HepG2 (cell line): ENCODE data around the gene SYT8. TPM values are rescaled to one million over a fixed set of nuclear protein-coding genes. Genes with fewer than 3 reads are reported as not detected.

ENCODE experiments used
- BRD4 ChIP-seq: sonication (generic); formaldehyde crosslinking; IDR thresholded peaks from 2 replicates; pipeline ENCODE4 v1.4.0; 2020; ENCODE audit warnings: missing genetic modification reagents
- DZIP1 ChIP-seq: sonication (generic); formaldehyde crosslinking; IDR thresholded peaks from 2 replicates; pipeline ENCODE4 v1.5.0; 2020; ENCODE audit warnings: mild to moderate bottlenecking, missing genetic modification reagents
- GZF1 ChIP-seq: sonication (generic); formaldehyde crosslinking; IDR thresholded peaks from 2 replicates; pipeline ENCODE4 v1.5.1; 2020; ENCODE audit warnings: mild to moderate bottlenecking, missing genetic modification reagents
- HIC2 ChIP-seq: sonication (generic); formaldehyde crosslinking; IDR thresholded peaks from 2 replicates; pipeline ENCODE4 v1.9.0; 2022; ENCODE audit warnings: low read depth, missing genetic modification reagents
- MAF1 ChIP-seq: sonication (generic); formaldehyde crosslinking; IDR thresholded peaks from 2 replicates; pipeline ENCODE4 v1.5.0; 2020; ENCODE audit warnings: missing genetic modification reagents, borderline replicate concordance
- MAFF ChIP-seq: IDR thresholded peaks from 2 replicates; pipeline ENCODE4 v1.6.1; 2011; ENCODE audit warnings: low read depth, low read length, improper control_type of control experiment
- MTF2 ChIP-seq: sonication (generic); formaldehyde crosslinking; IDR thresholded peaks from 2 replicates; pipeline ENCODE4 v1.5.0; 2020; ENCODE audit warnings: missing genetic modification reagents, borderline replicate concordance
- NCOA1 ChIP-seq: sonication (generic); formaldehyde crosslinking; IDR thresholded peaks from 2 replicates; pipeline ENCODE4 v1.9.0; 2021; ENCODE audit warnings: missing genetic modification reagents
- NONO ChIP-seq, 2 experiments: fragments of 450-650 bp in 1 of 2; sonication (generic) in 1 of 2; formaldehyde crosslinking in 1 of 2; IDR thresholded peaks in 1 of 2; conservative IDR thresholded peaks in 1 of 2; 2 replicates each; pipeline versions ENCODE4 v1.6.1 to v1.8.0; 2017 to 2022; ENCODE audit warnings: mild to moderate bottlenecking in 1 of 2, missing genetic modification reagents in 1 of 2, moderate library complexity in 1 of 2
- ZC3H4 ChIP-seq: sonication (generic); formaldehyde crosslinking; IDR thresholded peaks from 2 replicates; pipeline ENCODE4 v1.4.0; 2020; ENCODE audit warnings: missing genetic modification reagents, borderline replicate concordance
- ZFAT ChIP-seq: sonication (generic); formaldehyde crosslinking; conservative IDR thresholded peaks from 2 replicates; pipeline ENCODE4 v1.8.1; 2023; ENCODE audit warnings: missing genetic modification reagents, inconsistent platforms
- ZFX ChIP-seq: sonication (generic); formaldehyde crosslinking; IDR thresholded peaks from 2 replicates; pipeline ENCODE4 v1.4.0; 2020; ENCODE audit warnings: mild to moderate bottlenecking, low read depth, missing genetic modification reagents, moderate library complexity
- ZNF510 ChIP-seq: sonication (generic); formaldehyde crosslinking; IDR thresholded peaks from 2 replicates; pipeline ENCODE4 v1.4.0; 2020; ENCODE audit warnings: low read depth, mild to moderate bottlenecking, missing genetic modification reagents
- ZNF609 ChIP-seq: sonication (generic); formaldehyde crosslinking; IDR thresholded peaks from 2 replicates; pipeline ENCODE4 v1.4.0; 2020; ENCODE audit warnings: mild to moderate bottlenecking, missing genetic modification reagents, borderline replicate concordance
- ZNF629 ChIP-seq: sonication (generic); formaldehyde crosslinking; conservative IDR thresholded peaks from 2 replicates; pipeline ENCODE4 v1.5.0; 2020; ENCODE audit warnings: missing genetic modification reagents
- ZNF691 ChIP-seq: sonication (generic); formaldehyde crosslinking; IDR thresholded peaks from 2 replicates; pipeline ENCODE4 v1.4.0; 2020; ENCODE audit warnings: missing genetic modification reagents, low read depth, mild to moderate bottlenecking, borderline replicate concordance
- polyA plus RNA-seq, 8 experiments: library from polyadenylated mRNA; depleted of rRNA in 3 of 8; stranded (reverse) in 7 of 8; unstranded in 1 of 8; fragments of >200 nt; fragmentation: Illumina TruSeq in 4 of 8; extraction: Trizol in 4 of 8; gene quantifications; 2 replicates each; pipeline versions ENCODE4 v1.2.1 to v1.2.3, GENCODE V29; 2011 to 2016; ENCODE audit warnings: low read depth in 4 of 8, missing spikeins in 1 of 8, mixed read lengths in 1 of 8; ENCODE audit not compliant: insufficient read depth in 1 of 8
- total RNA-seq, 5 experiments: library from RNA; depleted of rRNA; stranded (reverse); fragments of >200 nt; fragmentation: Illumina TruSeq; extraction: Trizol; gene quantifications; 2 replicates each; pipeline ENCODE4 v1.2.3, GENCODE V29; 2016; ENCODE audit warnings: low read depth in 1 of 5
- TF ChIP-seq, protein P1 (sequence below): sonication (generic); formaldehyde crosslinking; IDR thresholded peaks from 2 replicates; pipeline ENCODE4 v1.4.0; 2020; ENCODE audit warnings: mild to moderate bottlenecking, missing genetic modification reagents

The SYT8 gene
- total and polyA plus RNA-seq, 2 of the 13 experiments (the other 11 are each of a cell fraction or from before 2014, with no cell fraction given): 0.60 to 2.3 TPM

- no peak for TF ChIP-seq ZNF609 (CRISPR knock-in tag)
- TF ChIP-seq MTF2 (CRISPR knock-in tag): 0 out of 2 replicates have a peak, but pooled peaks have one; percentile 18
- TF ChIP-seq, protein P1, sequence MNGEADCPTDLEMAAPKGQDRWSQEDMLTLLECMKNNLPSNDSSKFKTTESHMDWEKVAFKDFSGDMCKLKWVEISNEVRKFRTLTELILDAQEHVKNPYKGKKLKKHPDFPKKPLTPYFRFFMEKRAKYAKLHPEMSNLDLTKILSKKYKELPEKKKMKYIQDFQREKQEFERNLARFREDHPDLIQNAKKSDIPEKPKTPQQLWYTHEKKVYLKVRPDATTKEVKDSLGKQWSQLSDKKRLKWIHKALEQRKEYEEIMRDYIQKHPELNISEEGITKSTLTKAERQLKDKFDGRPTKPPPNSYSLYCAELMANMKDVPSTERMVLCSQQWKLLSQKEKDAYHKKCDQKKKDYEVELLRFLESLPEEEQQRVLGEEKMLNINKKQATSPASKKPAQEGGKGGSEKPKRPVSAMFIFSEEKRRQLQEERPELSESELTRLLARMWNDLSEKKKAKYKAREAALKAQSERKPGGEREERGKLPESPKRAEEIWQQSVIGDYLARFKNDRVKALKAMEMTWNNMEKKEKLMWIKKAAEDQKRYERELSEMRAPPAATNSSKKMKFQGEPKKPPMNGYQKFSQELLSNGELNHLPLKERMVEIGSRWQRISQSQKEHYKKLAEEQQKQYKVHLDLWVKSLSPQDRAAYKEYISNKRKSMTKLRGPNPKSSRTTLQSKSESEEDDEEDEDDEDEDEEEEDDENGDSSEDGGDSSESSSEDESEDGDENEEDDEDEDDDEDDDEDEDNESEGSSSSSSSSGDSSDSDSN (CRISPR knock-in tag): peak; percentile 20; the same call in 1 of the 2 replicates
- no peak for TF ChIP-seq ZNF510 (CRISPR knock-in tag)
- peak; percentile 63; the same call in 1 of the 2 replicates for TF ChIP-seq ZNF691
- no peak for TF ChIP-seq GZF1 (CRISPR knock-in tag)
- no peak for TF ChIP-seq BRD4 (CRISPR knock-in tag)
- peak; percentile 60; the same call in 1 of the 2 replicates for TF ChIP-seq ZFX (CRISPR knock-in tag)
- no peak for TF ChIP-seq MAF1 (CRISPR knock-in tag)
- peak; percentile 18 for TF ChIP-seq HIC2 (CRISPR knock-in tag)
- TF ChIP-seq NCOA1 (CRISPR knock-in tag): 0 out of 2 replicates have a peak, but pooled peaks have one; percentile 16
- no peak for TF ChIP-seq ZFAT
- TF ChIP-seq DZIP1 (CRISPR knock-in tag): no peak
- no peak for TF ChIP-seq MAFF
- no peak for TF ChIP-seq ZC3H4
- TF ChIP-seq NONO (IDR thresholded peaks at IDR 0.05): no peak
- no peak for TF ChIP-seq NONO (CRISPR knock-in tag; conservative IDR thresholded peaks at IDR 0.05)
- TF ChIP-seq ZNF629: no peak
Observed at GRCh38 chr11:1838077-1838425, 3.3 kb downstream of the SYT8 start (continued).
